OCI-LY1 (cell line): Measurements from ENCODE around the gene MCF2L.

ENCODE experiments used
- H2AFZ ChIP-seq: fragments of 200-600 bp; sonication (generic), shearing (Covaris generic); 2 replicates; pipeline ENCODE4 v1.6.0; 2014; ENCODE audit warnings: antibody characterized with exemption, mild to moderate bottlenecking, low read length
- H3F3A ChIP-seq: fragments of 200-600 bp; sonication (generic), shearing (Covaris generic); 2 replicates; pipeline ENCODE4 v1.6.0; 2014; ENCODE audit warnings: mild to moderate bottlenecking, antibody characterized with exemption, low read length, moderate library complexity; ENCODE audit not compliant: insufficient read depth
- H3K27ac ChIP-seq: fragments of 200-600 bp; sonication (generic); 2 replicates; pipeline ENCODE4 v1.5.1; 2014; ENCODE audit warnings: low read length, mixed run types, mild to moderate bottlenecking, low read depth; ENCODE audit not compliant: poor library complexity, severe bottlenecking
- H3K27me3 ChIP-seq: fragments of 200-600 bp; sonication (generic); 2 replicates; pipeline ENCODE4 v1.6.0; 2014; ENCODE audit warnings: antibody characterized with exemption, mild to moderate bottlenecking, low read length, moderate library complexity; ENCODE audit not compliant: insufficient read depth
- H3K36me3 ChIP-seq: fragments of 200-600 bp; sonication (generic); 2 replicates; pipeline ENCODE4 v1.6.1; 2014; ENCODE audit warnings: mild to moderate bottlenecking, antibody characterized with exemption, low read length, moderate library complexity, mixed read lengths; ENCODE audit not compliant: insufficient read depth
- H3K4me1 ChIP-seq: fragments of 200-600 bp; sonication (generic); 2 replicates; pipeline ENCODE4 v1.5.1; 2014; ENCODE audit warnings: mild to moderate bottlenecking, low read length, moderate library complexity; ENCODE audit not compliant: insufficient read depth, severe bottlenecking
- H3K4me2 ChIP-seq: fragments of 200-600 bp; sonication (generic), shearing (Covaris generic); 2 replicates; pipeline ENCODE4 v1.6.1; 2014; ENCODE audit warnings: low read length
- H3K4me3 ChIP-seq: fragments of 200-600 bp; sonication (generic); 2 replicates; pipeline ENCODE4 v1.5.1; 2014; ENCODE audit warnings: low read length, low read depth, mild to moderate bottlenecking, mixed read lengths; ENCODE audit not compliant: poor library complexity, severe bottlenecking
- H3K79me2 ChIP-seq: fragments of 200-600 bp; shearing (Covaris generic); 2 replicates; pipeline ENCODE4 v1.6.1; 2016; ENCODE audit warnings: mixed run types, low read length, mixed read lengths; ENCODE audit not compliant: insufficient read depth
- H3K9ac ChIP-seq: fragments of 200-600 bp; sonication (generic), shearing (Covaris generic); 2 replicates; pipeline ENCODE4 v1.6.1; 2014; ENCODE audit warnings: mild to moderate bottlenecking, low read length, mixed read lengths
- H3K9me2 ChIP-seq: fragments of 200-600 bp; sonication (generic), shearing (Covaris generic); 2 replicates; pipeline ENCODE4 v1.6.1; 2014; ENCODE audit warnings: low read depth, mild to moderate bottlenecking, low read length, mixed read lengths
- H3K9me3 ChIP-seq: fragments of 200-600 bp; shearing (Covaris generic); 2 replicates; pipeline ENCODE4 v1.6.1; 2014; ENCODE audit warnings: low read length, mixed read lengths
- H4K20me1 ChIP-seq: fragments of 200-600 bp; sonication (generic), shearing (Covaris generic); 2 replicates; pipeline ENCODE4 v1.6.0; 2016; ENCODE audit warnings: mild to moderate bottlenecking, low read length; ENCODE audit not compliant: insufficient read depth
- EZH2 ChIP-seq: fragments of 200-600 bp; sonication (generic), shearing (Covaris generic); IDR thresholded peaks from 2 replicates; pipeline ENCODE4 v1.8.0; 2017; ENCODE audit warnings: borderline replicate concordance, mixed run types, mild to moderate bottlenecking, antibody characterized with exemption, low read length, moderate library complexity, mixed read lengths
- TF ChIP-seq, protein P1 (sequence below): fragments of 200-600 bp; sonication (generic), shearing (Covaris generic); IDR thresholded peaks from 2 replicates; pipeline ENCODE4 v1.5.1; 2017; ENCODE audit warnings: mild to moderate bottlenecking, antibody characterized with exemption, low read length, moderate library complexity, mixed read lengths

The MCF2L gene

DNA sequence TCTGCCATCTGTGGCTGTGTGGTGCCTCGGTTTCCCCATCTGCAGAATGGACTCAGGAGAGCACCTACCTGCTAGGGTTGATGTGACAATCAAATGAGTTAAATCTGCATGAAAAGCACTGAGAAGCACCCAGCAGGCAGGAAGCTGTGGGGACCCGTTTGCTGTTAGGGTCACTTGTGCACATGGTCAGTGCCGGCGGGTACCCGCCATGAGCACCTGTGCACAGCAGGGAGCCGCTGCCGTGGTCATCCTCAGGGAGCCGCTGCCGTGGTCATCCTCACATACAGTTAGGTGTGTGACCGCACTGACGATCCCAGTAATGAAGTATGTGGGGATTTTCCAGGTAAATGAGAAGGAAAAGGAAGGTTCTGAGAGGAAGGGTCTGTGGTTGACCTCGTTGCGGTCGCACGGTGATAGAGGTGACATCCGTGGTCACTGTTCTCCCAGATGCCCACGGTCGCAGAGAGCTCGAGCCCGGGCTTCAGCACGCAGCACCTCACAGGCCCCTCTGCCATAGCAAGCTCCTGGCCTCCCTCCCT lies 6.5 kb downstream of the MCF2L start:
- Histone ChIP-seq H3K4me1 (no peaks in the 10 kb centered on the region), H3K27ac (no peak overlapping the region), H3K4me2 (no peak overlapping the region), H4K20me1 (no peaks in the 10 kb centered on the region), H3K36me3 (no peaks in the 10 kb centered on the region), H3K4me3 (no peak overlapping the region), H3K9me2 (no peaks in the 10 kb centered on the region), H3K9me3 (no peaks in the 10 kb centered on the region), H3F3A (no peaks in the 10 kb centered on the region), H3K27me3 (no peaks in the 10 kb centered on the region; the same call in 1 of the 2 replicates), H2AFZ (no peak overlapping the region), H3K79me2 (no peaks in the 10 kb centered on the region), H3K9ac (no peak overlapping the region)
- no peak for TF ChIP-seq EZH2
- TF ChIP-seq, protein P1, sequence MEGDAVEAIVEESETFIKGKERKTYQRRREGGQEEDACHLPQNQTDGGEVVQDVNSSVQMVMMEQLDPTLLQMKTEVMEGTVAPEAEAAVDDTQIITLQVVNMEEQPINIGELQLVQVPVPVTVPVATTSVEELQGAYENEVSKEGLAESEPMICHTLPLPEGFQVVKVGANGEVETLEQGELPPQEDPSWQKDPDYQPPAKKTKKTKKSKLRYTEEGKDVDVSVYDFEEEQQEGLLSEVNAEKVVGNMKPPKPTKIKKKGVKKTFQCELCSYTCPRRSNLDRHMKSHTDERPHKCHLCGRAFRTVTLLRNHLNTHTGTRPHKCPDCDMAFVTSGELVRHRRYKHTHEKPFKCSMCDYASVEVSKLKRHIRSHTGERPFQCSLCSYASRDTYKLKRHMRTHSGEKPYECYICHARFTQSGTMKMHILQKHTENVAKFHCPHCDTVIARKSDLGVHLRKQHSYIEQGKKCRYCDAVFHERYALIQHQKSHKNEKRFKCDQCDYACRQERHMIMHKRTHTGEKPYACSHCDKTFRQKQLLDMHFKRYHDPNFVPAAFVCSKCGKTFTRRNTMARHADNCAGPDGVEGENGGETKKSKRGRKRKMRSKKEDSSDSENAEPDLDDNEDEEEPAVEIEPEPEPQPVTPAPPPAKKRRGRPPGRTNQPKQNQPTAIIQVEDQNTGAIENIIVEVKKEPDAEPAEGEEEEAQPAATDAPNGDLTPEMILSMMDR = no peak

DNA sequence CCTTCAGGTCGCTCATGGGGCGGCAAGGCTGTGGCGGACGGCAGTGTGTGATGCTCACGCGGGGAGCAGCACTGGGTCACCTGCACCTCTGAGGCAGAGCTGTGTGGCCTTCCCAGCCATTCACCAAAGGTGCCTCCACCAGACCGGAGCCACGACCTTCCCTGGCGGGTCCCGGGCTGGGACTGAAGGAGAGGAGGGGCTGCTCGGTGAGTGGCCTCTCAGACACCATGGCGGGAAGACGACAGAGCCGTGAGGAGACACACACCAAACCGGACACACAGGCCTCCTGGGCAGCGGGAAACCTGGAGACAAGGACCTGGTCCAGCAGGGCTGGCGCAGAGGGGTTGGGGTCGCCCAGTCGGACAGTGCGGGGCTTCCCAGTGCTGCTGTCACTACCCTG lies 7.5 kb downstream of the MCF2L start:
- Histone ChIP-seq H4K20me1 (no peaks in the 10 kb centered on the region), H3F3A (no peaks in the 10 kb centered on the region), H3K4me3 (no peak overlapping the region), H3K4me1 (no peaks in the 10 kb centered on the region), H3K27me3 (no peaks in the 10 kb centered on the region; the same call in 1 of the 2 replicates), H3K9me3 (no peaks in the 10 kb centered on the region), H3K4me2 (no peak overlapping the region), H3K9ac (no peak overlapping the region), H2AFZ (no peak overlapping the region), H3K79me2 (no peaks in the 10 kb centered on the region), H3K36me3 (no peaks in the 10 kb centered on the region), H3K27ac (no peak overlapping the region), H3K9me2 (no peaks in the 10 kb centered on the region)
- TF ChIP-seq, protein P1 = no peak
- TF ChIP-seq EZH2 = no peak

DNA sequence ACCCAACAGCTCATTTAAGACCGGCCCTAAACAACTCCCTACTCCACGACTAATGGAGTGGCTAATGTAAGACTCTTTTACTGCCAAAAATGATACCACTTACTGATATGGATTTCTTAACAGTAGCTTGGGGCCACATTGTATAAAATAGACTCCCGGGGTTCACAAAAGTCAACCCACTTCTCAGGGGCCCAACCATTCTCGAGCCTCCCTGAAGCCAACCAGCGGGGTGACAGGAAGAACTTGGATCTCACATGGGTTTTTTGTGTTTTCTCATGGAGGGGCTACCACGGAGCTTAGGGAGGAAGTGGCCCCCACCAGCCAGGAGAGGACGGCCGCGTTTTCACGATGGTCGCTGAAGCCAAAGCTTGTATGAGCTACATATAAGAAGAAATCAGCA lies 8.1 kb downstream of the MCF2L start:
- Histone ChIP-seq H3K36me3 (no peaks in the 10 kb centered on the region), H2AFZ (no peak overlapping the region), H3K4me1 (no peaks in the 10 kb centered on the region), H3K9me2 (no peaks in the 10 kb centered on the region), H3K4me2 (no peak overlapping the region), H3K27ac (no peak overlapping the region), H3K79me2 (no peaks in the 10 kb centered on the region), H4K20me1 (no peaks in the 10 kb centered on the region), H3K27me3 (no peaks in the 10 kb centered on the region; the same call in 1 of the 2 replicates), H3K9me3 (no peaks in the 10 kb centered on the region), H3F3A (no peaks in the 10 kb centered on the region), H3K9ac (no peak overlapping the region), H3K4me3 (no peak overlapping the region)
- TF ChIP-seq, protein P1 = no peak
- no peak for TF ChIP-seq EZH2
